H1 (cell line): Measurements from ENCODE around the gene SLFN12. TPM values are rescaled to one million over a fixed set of nuclear protein-coding genes. Genes with fewer than 3 reads are reported as not detected.

Experiments used
- CTCF ChIA-PET: fragments of 300-600 bp; sonication (Branson Sonifier 250); formaldehyde crosslinking; loops from one replicate; lab custom pipeline; 2021; ENCODE audit not compliant: partially characterized antibody; lab: Charles Lee
- POLR2A ChIA-PET: fragments of 300-600 bp; sonication (Branson Sonifier 250); formaldehyde crosslinking; loops from one replicate; lab custom pipeline; 2021; ENCODE audit warnings: inconsistent platforms; ENCODE audit not compliant: partially characterized antibody; lab: Charles Lee
- DNase-seq, 2 experiments: peaks; one replicate each; pipeline versions ENCODE4 v3.0.0 to v3.0.0-alpha.2; 2010 to 2022; ENCODE audit warnings: low spot score in 2 of 2, low read depth in 1 of 2, mixed read lengths in 1 of 2
- FAIRE-seq: peaks from 2 replicates; lab custom pipeline; 2011; peaks lifted over from hg19 to GRCh38; lab: Jason Lieb, UNC
- H2AFZ ChIP-seq: 2 replicates; pipeline ENCODE4 v1.8.1; 2012; ENCODE audit warnings: low read length, inconsistent platforms
- H2AK5ac ChIP-seq: 2 replicates; pipeline ENCODE4 v1.6.1; 2013; ENCODE audit warnings: low read depth, low read length
- H2BK120ac ChIP-seq: replicated peaks from 2 replicates; pipeline ENCODE3; 2013; ENCODE audit warnings: low read depth, low read length, inconsistent platforms
- H2BK12ac ChIP-seq: 2 replicates; pipeline ENCODE4 v1.6.1; 2013; ENCODE audit warnings: low read depth, low read length
- H2BK15ac ChIP-seq: 2 replicates; pipeline ENCODE4 v1.6.1; 2013; ENCODE audit warnings: low read length
- H2BK20ac ChIP-seq: 2 replicates; pipeline ENCODE4 v1.6.1; 2013; ENCODE audit warnings: low read length
- H2BK5ac ChIP-seq: 2 replicates; pipeline ENCODE4 v1.6.1; 2013; ENCODE audit warnings: low read depth, low read length
- H3K14ac ChIP-seq: 2 replicates; pipeline ENCODE4 v1.6.1; 2013; ENCODE audit warnings: inconsistent platforms; ENCODE audit not compliant: insufficient read length
- H3K18ac ChIP-seq: 2 replicates; pipeline ENCODE4 v1.6.1; 2013; ENCODE audit warnings: low read length; ENCODE audit errors: extremely low read depth
- H3K23ac ChIP-seq: 2 replicates; pipeline ENCODE4 v1.6.1; 2013; ENCODE audit warnings: inconsistent platforms; ENCODE audit not compliant: insufficient read length
- H3K23me2 ChIP-seq: 2 replicates; pipeline ENCODE4 v1.6.1; 2013; ENCODE audit warnings: low read depth, low read length
- H3K27ac ChIP-seq: 2 replicates; pipeline ENCODE4 v1.6.1; 2011; ENCODE audit warnings: low read depth, low read length, inconsistent platforms
- H3K27me3 ChIP-seq, 4 experiments: replicated peaks in 1 of 4; 1 replicate in 1 of 4; 2 replicates in 3 of 4; pipeline versions ENCODE4 v1.6.1 to v1.8.1; 2011 to 2013; ENCODE audit warnings: low read length in 3 of 4, mild to moderate bottlenecking in 3 of 4, inconsistent platforms in 2 of 4, mixed read lengths in 2 of 4, moderate library complexity in 1 of 4; ENCODE audit not compliant: control insufficient read depth in 3 of 4, insufficient read depth in 3 of 4; ENCODE audit errors: extremely low read depth in 1 of 4
- H3K36me3 ChIP-seq, 4 experiments: 2 replicates each; pipeline versions ENCODE4 v1.6.1 to v1.8.1; 2011 to 2013; ENCODE audit warnings: mild to moderate bottlenecking in 4 of 4, low read length in 3 of 4, moderate library complexity in 2 of 4, control low read depth in 1 of 4, inconsistent platforms in 1 of 4; ENCODE audit not compliant: insufficient read depth in 4 of 4, control insufficient read depth in 2 of 4
- H3K4ac ChIP-seq: replicated peaks from 2 replicates; pipeline ENCODE3; 2013; ENCODE audit warnings: low read length, low read depth, mixed read lengths, inconsistent platforms; ENCODE audit not compliant: insufficient read length
- H3K4me1 ChIP-seq, 4 experiments: replicated peaks in 1 of 4; 1 replicate in 1 of 4; 2 replicates in 3 of 4; pipeline versions ENCODE4 v1.6.1 to v1.8.1; 2011 to 2013; ENCODE audit warnings: low read length in 3 of 4, inconsistent platforms in 2 of 4, mixed read lengths in 1 of 4; ENCODE audit not compliant: insufficient read depth in 4 of 4, control insufficient read depth in 3 of 4
- H3K4me2 ChIP-seq, 2 experiments: 2 replicates each; pipeline versions ENCODE4 v1.6.1 to v1.8.1; 2011 to 2013; ENCODE audit warnings: low read depth in 2 of 2, low read length in 2 of 2, control low read depth in 1 of 2, inconsistent platforms in 1 of 2, mild to moderate bottlenecking in 1 of 2; ENCODE audit not compliant: insufficient read depth in 1 of 2
- H3K4me3 ChIP-seq, 4 experiments: fragments of 200-600, 300-600 bp in 1 of 4; sonication (generic), shearing (Covaris generic), sonication (Bioruptor Twin) in 1 of 4; 2 replicates each; pipeline versions ENCODE4 v1.5.1 to v1.8.1; 2011 to 2016; ENCODE audit warnings: low read length in 4 of 4, low read depth in 3 of 4, control low read depth in 2 of 4, inconsistent platforms in 2 of 4, mild to moderate bottlenecking in 2 of 4, mixed read lengths in 1 of 4, moderate library complexity in 1 of 4; ENCODE audit not compliant: insufficient read depth in 2 of 4; ENCODE audit errors: extremely low read depth in 1 of 4
- H3K56ac ChIP-seq: replicated peaks from 2 replicates; pipeline ENCODE3; 2013; ENCODE audit warnings: low read depth, mild to moderate bottlenecking, mixed read lengths, low read length, inconsistent platforms; ENCODE audit not compliant: insufficient read length
- H3K79me1 ChIP-seq: 2 replicates; pipeline ENCODE4 v1.6.1; 2013; ENCODE audit warnings: low read depth, low read length, control low read depth
- H3K79me2 ChIP-seq, 2 experiments: 2 replicates each; pipeline versions ENCODE4 v1.6.1 to v1.8.1; 2012 to 2013; ENCODE audit warnings: low read length in 2 of 2, mild to moderate bottlenecking in 2 of 2, inconsistent platforms in 1 of 2; ENCODE audit not compliant: insufficient read depth in 2 of 2, control insufficient read depth in 1 of 2
- H3K9ac ChIP-seq, 4 experiments: replicated peaks in 1 of 4; 1 replicate in 1 of 4; 2 replicates in 3 of 4; pipeline versions ENCODE4 v1.6.1 to v1.8.1; 2011 to 2013; ENCODE audit warnings: low read depth in 3 of 4, low read length in 3 of 4, control low read depth in 2 of 4, mild to moderate bottlenecking in 2 of 4, moderate library complexity in 2 of 4, inconsistent platforms in 1 of 4; ENCODE audit errors: extremely low read depth in 1 of 4
- H3K9me3 ChIP-seq, 2 experiments: 2 replicates each; pipeline versions ENCODE4 v1.6.1 to v1.8.1; 2012 to 2013; ENCODE audit warnings: mild to moderate bottlenecking in 2 of 2, moderate library complexity in 2 of 2, control low read depth in 1 of 2, inconsistent platforms in 1 of 2, low read depth in 1 of 2, low read length in 1 of 2, mixed read lengths in 1 of 2; ENCODE audit not compliant: insufficient read depth in 2 of 2
- H4K20me1 ChIP-seq, 2 experiments: replicated peaks in 1 of 2; 2 replicates each; pipeline versions ENCODE3 to v1.8.1; 2011 to 2013; ENCODE audit warnings: inconsistent platforms in 2 of 2, low read length in 2 of 2, mild to moderate bottlenecking in 1 of 2; ENCODE audit not compliant: insufficient read depth in 2 of 2, control insufficient read depth in 1 of 2
- H4K5ac ChIP-seq: 2 replicates; pipeline ENCODE4 v1.6.1; 2013; ENCODE audit warnings: low read length, low read depth, mixed read lengths, inconsistent platforms; ENCODE audit not compliant: insufficient read length
- H4K8ac ChIP-seq: 2 replicates; pipeline ENCODE4 v1.8.0; 2013; ENCODE audit warnings: mild to moderate bottlenecking, moderate library complexity, low read length, inconsistent platforms; ENCODE audit not compliant: insufficient read depth; ENCODE audit errors: extremely low read depth
- H4K91ac ChIP-seq: replicated peaks from 2 replicates; pipeline ENCODE3; 2013; ENCODE audit warnings: low read length, mixed read lengths, inconsistent platforms; ENCODE audit not compliant: insufficient read length
- RAD21 ChIP-seq, 2 experiments: IDR thresholded peaks in 1 of 2; conservative IDR thresholded peaks in 1 of 2; 2 replicates each; pipeline ENCODE4 v1.6.1; 2011; ENCODE audit warnings: low read depth in 2 of 2, low read length in 2 of 2, improper control_type of control experiment in 1 of 2, inconsistent platforms in 1 of 2, mild to moderate bottlenecking in 1 of 2, moderate library complexity in 1 of 2
- WGBS, 2 experiments: shearing (Covaris generic) in 1 of 2; methylation state at CpG; one replicate each; pipeline versions ENCODE4 v1.1.6 to v1.1.7; 2013 to 2015; ENCODE audit warnings: low lambda C conversion rate in 2 of 2, mixed read lengths in 2 of 2, inconsistent platforms in 1 of 2, low coverage in 1 of 2, missing lambda C conversion rate in 1 of 2; ENCODE audit not compliant: insufficient replicate concordance in 2 of 2, insufficient coverage in 1 of 2, insufficient read length in 1 of 2; ENCODE audit errors: extremely low coverage in 1 of 2, missing lambda C conversion rate in 1 of 2; 5-methylcytosine and 5-hydroxymethylcytosine counted together
- polyA plus RNA-seq, 7 experiments: library from polyadenylated mRNA; depleted of rRNA in 3 of 7; stranded (reverse) in 5 of 7; unstranded in 2 of 7; fragments of >200 nt in 5 of 7; fragments of 200-250 nt in 2 of 7; gene quantifications; 1 replicate in 5 of 7; 2 replicates in 1 of 7; 4 replicates in 1 of 7; pipeline versions ENCODE4 v1.2.1 to v1.2.3, GENCODE V29; 2011 to 2013; ENCODE audit warnings: missing spikeins in 2 of 7, mixed read lengths in 2 of 7
- total RNA-seq: library from RNA; stranded (reverse); fragmentation: NEBNext Ultra II Directional; extraction: Animal tissue kit (Norgen Biotek cat#: 25700); gene quantifications from 2 replicates; pipeline ENCODE4 v1.2.1, GENCODE V29; 2021

SLFN12 gene
- total and polyA plus RNA-seq, 2 of the 8 experiments (the other 6 are each of a cell fraction or from before 2014, with no cell fraction given), result 1.6 to 10.7 TPM

DNA sequence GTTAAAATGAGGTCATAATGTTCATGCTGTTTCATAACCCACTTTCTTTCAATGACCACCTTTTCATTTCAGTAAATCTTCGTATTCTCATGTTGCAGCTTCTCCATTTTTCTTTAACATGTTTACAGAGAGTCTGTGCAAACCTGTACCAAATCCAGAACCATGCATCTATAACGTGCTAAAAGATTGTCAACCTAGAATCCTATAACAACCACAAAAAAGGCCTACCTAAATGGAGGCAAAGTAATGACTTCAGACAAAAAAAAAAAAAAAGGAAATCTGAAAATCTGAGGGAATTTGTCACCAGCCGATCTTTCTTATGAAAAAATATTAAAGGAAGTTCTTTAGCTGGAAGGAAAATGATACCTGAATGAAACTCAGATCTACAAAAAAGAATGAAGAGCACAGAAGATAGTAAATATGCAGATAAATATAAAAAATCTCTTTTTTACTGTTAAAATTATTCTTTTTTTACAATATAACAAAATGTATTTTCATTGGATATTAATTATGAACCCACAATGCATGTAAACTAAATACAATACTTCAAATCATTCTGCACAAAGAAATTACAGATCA lies 57.4 kb downstream of the SLFN12 start:
- no peaks in the 10 kb centered on the region for H4K20me1 ChIP-seq
- TF ChIP-seq RAD21 (IDR thresholded peaks at IDR 0.05 in 1 of 2, conservative IDR thresholded peaks at IDR 0.05 in 1 of 2; ENCODE audit: low read depth in 2 of 2, low read length in 2 of 2), result no peak
- TF ChIP-seq, all 59 proteins: peak for 0
- Histone ChIP-seq H2BK15ac (no peak overlapping the region), H3K9me3 (no peaks in the 10 kb centered on the region), H3K9ac (no peak overlapping the region), H2AFZ (no peak overlapping the region), H3K4me3 (peak overlapping the region in 2 of 4 experiments; percentile 25 to 62; a peak in 5 of 8 replicates), H4K91ac (no peak overlapping the region), H4K8ac (no peak overlapping the region), H3K4me1 (peaks cover 0 to 4% (median 3%) of the 10 kb centered on the region in 4 experiments; a peak in 4 of 7 replicates), H3K23me2 (peaks cover 9% of the 10 kb centered on the region; the same call in 1 of the 2 replicates), H2BK5ac (no peak overlapping the region), H3K27ac (no peak overlapping the region), H2BK20ac (no peak overlapping the region), H3K56ac (no peak overlapping the region), H4K5ac (no peak overlapping the region), H3K36me3 (no peaks in the 10 kb centered on the region), H3K4ac (no peak overlapping the region), H3K23ac (no peak overlapping the region), H3K27me3 (peaks cover 36 to 66% (median 45%) of the 10 kb centered on the region in 4 experiments), H3K18ac (no peak overlapping the region), H2AK5ac (no peak overlapping the region), H3K79me1 (no peaks in the 10 kb centered on the region), H3K14ac (no peak overlapping the region), H3K79me2 (no peaks in the 10 kb centered on the region), H2BK120ac (no peak overlapping the region), H2BK12ac (no peak overlapping the region), H3K4me2 (peak overlapping the region; percentile 82 to 88; a peak in 1 of 4 replicates)
- CTCF ChIA-PET, result interaction anchor here (0.5 kb wide), 1 partner anchor 9 kb away, joined by 3 read pairs; no protein-coding TSS in a partner anchor
- no peak for DNase-seq
- POLR2A ChIA-PET, result interaction anchor here (0.6 to 0.7 kb wide), 2 partner anchors 58 to 248 kb away, joined by 3 read pairs; no protein-coding TSS in a partner anchor
- no peak for FAIRE-seq
- WGBS, 2 experiments, result 51% methylated on average over 3 of the region's 3 CpGs; no CpG with 5 or more reads in 1 of the 2 experiments
